Measurements from ENCODE around the gene BLCAP.
"Not testable (repeated sequence)": the region's sequence is repeated elsewhere in the genome, so short reads cannot be mapped to it uniquely, and the experiment has no call there.

The BLCAP gene, protein sequence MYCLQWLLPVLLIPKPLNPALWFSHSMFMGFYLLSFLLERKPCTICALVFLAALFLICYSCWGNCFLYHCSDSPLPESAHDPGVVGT

GRCh38 chr20:37527638-37528445, at the start of gene BLCAP:
Gene BLCAP (minus strand): TSS chr20:37527876. CDS start chr20:37519174, 8,702 bp downstream.
- peak; percentile 90 for DNase-seq (ENCODE audit: low spot score)

DNA sequence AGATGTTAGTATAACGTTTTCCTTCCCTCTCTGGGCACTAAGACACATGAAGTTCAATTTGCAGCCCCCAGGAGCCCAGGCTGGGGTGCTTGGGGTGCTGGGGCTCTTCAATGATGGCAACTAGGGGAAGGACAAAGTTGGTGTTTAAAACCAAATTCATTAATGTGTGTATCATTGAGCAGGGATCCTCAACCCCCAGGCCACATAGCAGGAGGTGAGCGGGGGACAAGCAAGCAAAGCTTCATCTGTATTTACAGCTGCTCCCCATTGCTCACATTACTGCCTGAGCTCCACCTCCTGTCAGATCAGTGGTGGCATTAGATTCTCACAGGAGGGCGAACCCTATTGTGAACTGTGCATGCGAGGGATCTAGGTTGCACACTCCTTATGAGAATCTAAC, 49.8 kb upstream of the BLCAP start:
- DNase-seq (ENCODE audit: low spot score) = not testable (repeated sequence)

GRCh38 chr20:37576911-37577310, 49.2 kb upstream of the BLCAP start:
- no peak for DNase-seq (ENCODE audit: low spot score)

- DNase-seq (ENCODE audit: low spot score) = no peak
Observed at GRCh38 chr20:37575884-37576283, 48.2 kb upstream of the BLCAP start.

GRCh38 chr20:37574199-37574890, 46.7 kb upstream of the BLCAP start:
- DNase-seq (ENCODE audit: low spot score) = no peak

- no peak for DNase-seq (ENCODE audit: low spot score)
Observed at GRCh38 chr20:37573626-37574198, 46.0 kb upstream of the BLCAP start.

- DNase-seq (ENCODE audit: low spot score) = no peak
Observed at GRCh38 chr20:37571033-37571432, 43.4 kb upstream of the BLCAP start.

DNA sequence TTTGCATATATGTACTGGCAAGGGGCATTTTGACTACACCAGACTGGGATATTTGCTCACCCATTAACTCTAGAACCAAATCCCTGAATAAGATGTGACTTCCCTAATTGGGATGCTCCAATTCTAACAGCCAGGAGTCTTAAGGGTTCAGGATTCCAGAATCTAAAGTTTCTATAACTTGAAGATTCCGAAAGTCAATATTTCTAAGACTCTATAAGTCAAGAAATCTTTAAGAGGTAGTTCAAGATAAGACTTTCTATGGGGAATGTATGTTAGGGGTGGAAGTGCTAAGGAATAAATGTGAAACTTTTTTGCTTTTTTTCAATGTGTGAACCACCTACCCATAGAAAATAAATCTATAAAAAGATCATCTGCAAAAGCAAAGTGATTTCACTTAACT, 42.7 kb upstream of the BLCAP start:
- DNase-seq (ENCODE audit: low spot score) = no peak

- no peak for DNase-seq (ENCODE audit: low spot score)
Observed at GRCh38 chr20:37567671-37568588, 40.3 kb upstream of the BLCAP start.

GRCh38 chr20:37567331-37567665, 39.6 kb upstream of the BLCAP start:
- no peak for DNase-seq (ENCODE audit: low spot score)

- DNase-seq (ENCODE audit: low spot score) = no peak
Observed at GRCh38 chr20:37566590-37567330, 39.1 kb upstream of the BLCAP start.

DNA sequence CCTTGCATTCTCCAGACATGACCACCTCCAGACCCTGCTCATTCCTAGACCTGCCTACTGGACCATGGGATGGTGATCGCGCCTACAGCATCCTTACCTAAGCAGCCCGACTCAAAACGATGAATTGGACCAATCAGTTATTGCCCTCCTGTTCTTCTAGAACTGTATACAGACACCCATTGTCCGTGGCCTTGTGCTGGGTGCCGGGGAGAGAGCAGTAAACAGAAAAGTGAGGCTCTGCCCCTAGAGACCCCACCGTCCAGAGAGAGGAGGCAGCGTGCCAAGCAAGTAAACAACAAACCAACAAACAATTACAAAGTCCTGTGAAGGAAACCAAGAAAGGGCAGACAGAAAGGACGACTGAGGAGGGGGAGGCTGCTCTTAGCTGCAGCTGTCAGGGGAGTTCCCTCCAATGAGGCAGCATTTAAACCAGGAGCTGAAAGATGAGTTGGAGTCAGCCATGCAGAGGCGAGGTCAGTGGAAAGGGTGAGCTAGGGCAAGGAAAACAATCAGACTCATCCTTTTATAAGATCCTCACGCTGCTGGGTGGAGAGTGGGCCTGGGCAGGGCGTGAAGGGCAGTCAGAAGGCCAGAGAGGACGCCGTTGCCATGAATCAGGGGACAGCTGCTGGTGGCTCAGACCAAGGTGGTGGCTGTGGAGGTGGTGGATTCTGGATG, 37.6 kb upstream of the BLCAP start:
- no peak for DNase-seq (ENCODE audit: low spot score)

GRCh38 chr20:37564388-37565133, 36.9 kb upstream of the BLCAP start:
- peak; percentile 3 for DNase-seq (ENCODE audit: low spot score)

- no peak for DNase-seq (ENCODE audit: low spot score)
Observed at GRCh38 chr20:37564016-37564387, 36.3 kb upstream of the BLCAP start.

- no peak for DNase-seq (ENCODE audit: low spot score)
Observed at GRCh38 chr20:37562695-37563480, 35.2 kb upstream of the BLCAP start.

DNA sequence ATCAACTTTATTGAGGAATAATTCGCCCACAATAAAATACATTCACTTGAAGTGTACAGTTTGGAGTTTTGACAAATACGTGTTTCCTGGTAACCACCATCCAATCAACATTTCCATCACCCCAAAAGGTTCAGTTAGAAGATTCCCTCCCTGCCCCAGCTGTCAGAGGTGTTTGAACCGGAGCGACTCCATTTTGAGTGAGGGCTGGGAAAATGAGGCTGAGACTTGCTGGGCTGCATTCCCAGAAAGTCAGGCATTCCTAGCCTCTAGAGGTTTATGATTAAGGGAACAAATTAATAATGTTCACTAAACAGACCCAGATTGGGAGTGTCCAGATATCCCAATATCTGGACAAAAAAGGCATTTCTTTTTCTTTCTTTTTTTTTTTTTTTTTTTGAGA, 33.0 kb upstream of the BLCAP start:
- DNase-seq (ENCODE audit: low spot score) = no peak

GRCh38 chr20:37559312-37560027, 31.8 kb upstream of the BLCAP start:
- DNase-seq (ENCODE audit: low spot score) = no peak

GRCh38 chr20:37558779-37559178, 31.1 kb upstream of the BLCAP start:
- DNase-seq (ENCODE audit: low spot score) = no peak

DNA sequence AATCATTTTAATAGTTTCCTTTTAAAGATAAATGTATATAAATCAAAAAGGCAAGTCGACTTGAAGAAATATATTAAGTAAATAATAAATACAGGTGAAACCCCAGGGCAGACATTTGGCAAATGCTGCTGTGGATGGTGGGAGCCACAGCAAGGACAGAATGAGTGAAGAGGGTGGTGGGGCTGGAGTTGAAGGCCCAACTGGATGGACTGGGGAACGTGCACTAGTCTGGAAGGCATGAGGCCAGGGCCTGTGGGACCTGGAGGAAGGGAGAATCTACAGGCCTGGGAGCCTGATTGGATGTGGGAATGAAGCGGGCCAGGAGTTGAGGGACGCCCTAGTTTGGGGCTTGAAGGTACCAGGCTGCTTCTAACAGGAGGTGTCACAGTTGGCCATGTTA, 30.6 kb upstream of the BLCAP start:
- no peak for DNase-seq (ENCODE audit: low spot score)

Data from CD4-positive, alpha-beta T cell treated with Interleukin-6 at 100 ng/mL for 8 hours (primary cell).